WERI-Rb-1 (cell line): ENCODE measurements around the gene PPP1R3E.
"Not testable (repeated sequence)": the region's sequence is repeated elsewhere in the genome, so short reads cannot be mapped to it uniquely, and the experiment has no call there.

ENCODE experiments used
- DNase-seq: peaks from one replicate; pipeline ENCODE4 v3.0.0-alpha.2; 2020
- H3K27ac ChIP-seq: fragments of 250-450 bp; sonication (Bioruptor Pico); 2 replicates; pipeline ENCODE4 v1.5.1; 2020; ENCODE audit warnings: mild to moderate bottlenecking, moderate library complexity
- H3K27me3 ChIP-seq: fragments of 250-450 bp; sonication (Bioruptor Pico); 2 replicates; pipeline ENCODE4 v1.5.1; 2021; ENCODE audit warnings: mild to moderate bottlenecking, low read depth, moderate library complexity; ENCODE audit not compliant: insufficient read depth, severe bottlenecking
- H3K36me3 ChIP-seq: fragments of 250-450 bp; sonication (Bioruptor Pico); 2 replicates; pipeline ENCODE4 v1.5.1; 2020; ENCODE audit warnings: mild to moderate bottlenecking, moderate library complexity
- H3K4me3 ChIP-seq: 2 replicates; pipeline ENCODE4 v1.5.1; 2011; ENCODE audit warnings: low read depth, mild to moderate bottlenecking, control low read depth, low read length
- H3K9me3 ChIP-seq: fragments of 250-450 bp; sonication (Bioruptor Pico); 2 replicates; pipeline ENCODE4 v1.5.1; 2021; ENCODE audit warnings: mild to moderate bottlenecking, moderate library complexity; ENCODE audit not compliant: severe bottlenecking
- CTCF ChIP-seq: IDR thresholded peaks from 2 replicates; pipeline ENCODE4 v1.5.1; 2011; ENCODE audit warnings: low read depth, mild to moderate bottlenecking, control low read depth, inconsistent platforms, low read length

The PPP1R3E gene

GRCh38 chr14:23286902-23287479 lies 15.7 kb downstream of the PPP1R3E start:
- peak overlapping the region; percentile 85 for H3K27ac ChIP-seq
- peaks cover 12% of the 10 kb centered on the region for H3K36me3 ChIP-seq
- H3K9me3 ChIP-seq, result no peaks in the 10 kb centered on the region
- no peak for TF ChIP-seq CTCF
- no peak for DNase-seq
- no peaks in the 10 kb centered on the region for H3K27me3 ChIP-seq
- H3K4me3 ChIP-seq, result peak overlapping the region; percentile 72

- peak; percentile 99 for DNase-seq
- Histone ChIP-seq H3K9me3 (no peaks in the 10 kb centered on the region), H3K27me3 (no peaks in the 10 kb centered on the region), H3K36me3 (peaks cover 13% of the 10 kb centered on the region), H3K27ac (peak within 1 kb of the TSS; percentile 89), H3K4me3 (peak within 1 kb of the TSS; percentile 72)
- TF ChIP-seq CTCF, result 0 out of 2 replicates have a peak, but pooled peaks have one; percentile 2
Observed at GRCh38 chr14:23286020-23286901, 16.4 kb downstream of the PPP1R3E start, which contains the start of gene HOMEZ. Gene HOMEZ (minus strand): TSS chr14:23286132. CDS start chr14:23285952, 180 bp downstream.

- Histone ChIP-seq H3K27ac (peak overlapping the region; percentile 89), H3K9me3 (no peaks in the 10 kb centered on the region), H3K4me3 (peak overlapping the region; percentile 72), H3K36me3 (peaks cover 15% of the 10 kb centered on the region), H3K27me3 (no peaks in the 10 kb centered on the region)
- TF ChIP-seq CTCF, result no peak
- no peak for DNase-seq
Observed at GRCh38 chr14:23285530-23286019, 17.1 kb downstream of the PPP1R3E start.

- Histone ChIP-seq H3K9me3 (no peaks in the 10 kb centered on the region), H3K4me3 (peak overlapping the region; percentile 72), H3K27ac (peak overlapping the region; percentile 89), H3K27me3 (no peaks in the 10 kb centered on the region), H3K36me3 (peaks cover 15% of the 10 kb centered on the region)
- TF ChIP-seq CTCF, result no peak
- DNase-seq, result no peak
Observed at GRCh38 chr14:23284654-23285529, 17.8 kb downstream of the PPP1R3E start.

GRCh38 chr14:23281247-23281646 lies 21.4 kb downstream of the PPP1R3E start:
- no peak for TF ChIP-seq CTCF
- no peak for DNase-seq
- Histone ChIP-seq H3K27me3 (no peaks in the 10 kb centered on the region), H3K36me3 (peaks cover 15% of the 10 kb centered on the region), H3K4me3 (no peak overlapping the region), H3K27ac (peak overlapping the region; percentile 92), H3K9me3 (no peaks in the 10 kb centered on the region)

- not testable (repeated sequence) for H3K27ac ChIP-seq, H3K4me3 ChIP-seq, H3K9me3 ChIP-seq, H3K36me3 ChIP-seq, H3K27me3 ChIP-seq, DNase-seq
Observed at GRCh38 chr14:23277928-23278327, 24.7 kb downstream of the PPP1R3E start.
